Vagina (tissue), 2 donors: ENCODE measurements around the gene FUS. TPM values are rescaled to one million over a fixed set of nuclear protein-coding genes. Genes with fewer than 3 reads are reported as not detected.

Experiments
- DNase-seq, 2 donors: peaks; one replicate each; pipeline ENCODE4 v3.0.0-alpha.2; 2017; ENCODE audit errors: extremely low spot score in 2 of 2
- H3K27ac ChIP-seq: fragments of 200-600 bp; sonication (generic); one replicate; pipeline ENCODE4 v1.5.1; 2019
- H3K27me3 ChIP-seq: fragments of 200-600 bp; sonication (generic); one replicate; pipeline ENCODE4 v1.5.1; 2019
- H3K36me3 ChIP-seq, 2 donors: fragments of 200-600 bp; sonication (generic); one replicate each; pipeline ENCODE4 v1.5.1; 2017 to 2019
- H3K4me1 ChIP-seq: fragments of 200-600 bp; sonication (generic); one replicate; pipeline ENCODE4 v1.5.1; 2019
- H3K4me3 ChIP-seq, 2 donors: fragments of 200-600 bp; sonication (generic); 1 replicate in 1 of 2; 2 replicates in 1 of 2; pipeline ENCODE4 v1.5.1; 2016 to 2019
- H3K9me3 ChIP-seq: fragments of 200-600 bp; sonication (generic); one replicate; pipeline ENCODE4 v1.5.1; 2019
- CTCF ChIP-seq, 3 experiments: fragments of 450-650 bp in 2 of 3; fragments of 200-600 bp in 1 of 3; sonication (generic) in 1 of 3; IDR thresholded peaks; one replicate each; pipeline ENCODE4 v1.5.1; 2017 to 2019; ENCODE audit warnings: antibody characterized with exemption in 3 of 3, mild to moderate bottlenecking in 2 of 3, moderate library complexity in 2 of 3
- POLR2A ChIP-seq, 2 donors: fragments of 450-650 bp; IDR thresholded peaks; one replicate each; pipeline ENCODE4 v1.6.1; 2017; ENCODE audit warnings: antibody characterized with exemption in 2 of 2, mild to moderate bottlenecking in 2 of 2, moderate library complexity in 2 of 2
- POLR2AphosphoS5 ChIP-seq, 2 donors: sonication (generic); formaldehyde crosslinking; IDR thresholded peaks; one replicate each; pipeline ENCODE4 v1.9.0; 2017; ENCODE audit warnings: antibody characterized with exemption in 2 of 2, mild to moderate bottlenecking in 2 of 2, low read depth in 1 of 2; ENCODE audit not compliant: insufficient read depth in 1 of 2
- intact Hi-C: fragments of 100-400 bp; cut with DNase I; formaldehyde crosslinking; loops from one replicate; pipeline ENCODE4 v1.15.1; 2023
- total RNA-seq: library from RNA; depleted of rRNA; stranded (reverse); fragments of >200 nt; gene quantifications from one replicate; pipeline ENCODE4 v1.2.3, GENCODE V29; 2016

FUS gene
- total RNA-seq, 1 donor from 2014 or later = 74.2 TPM

GRCh38 chr16:31145398-31145990 is 34.4 kb upstream of the FUS start:
- intact Hi-C loops = loop anchor here (10.0 kb wide), 1 partner anchor 61 kb away; the partner anchor contains the start of gene PRSS53
- Histone ChIP-seq H3K27ac (no peak overlapping the region), H3K4me3 (no peak overlapping the region), H3K36me3 (no peaks in the 10 kb centered on the region), H3K27me3 (no peaks in the 10 kb centered on the region), H3K4me1 (peaks cover 26% of the 10 kb centered on the region), H3K9me3 (no peaks in the 10 kb centered on the region)
- TF ChIP-seq CTCF (IDR thresholded peaks at IDR 0.05) (no peak), POLR2AphosphoS5 (IDR thresholded peaks at IDR 0.05; ENCODE audit: insufficient read depth in 1 of 2, low read depth in 1 of 2) (no peak), POLR2A (IDR thresholded peaks at IDR 0.05) (no peak)
- no peak for DNase-seq

GRCh38 chr16:31147574-31147973 is 32.4 kb upstream of the FUS start:
- DNase-seq = no peak
- Histone ChIP-seq H3K36me3 (no peaks in the 10 kb centered on the region), H3K27me3 (no peaks in the 10 kb centered on the region), H3K4me1 (peaks cover 12% of the 10 kb centered on the region), H3K27ac (no peak overlapping the region), H3K9me3 (no peaks in the 10 kb centered on the region), H3K4me3 (no peak overlapping the region)
- intact Hi-C loops = loop anchor here (10.0 kb wide), 1 partner anchor 63 kb away; the partner anchor contains the start of gene PRSS53
- no peak for TF ChIP-seq POLR2A (IDR thresholded peaks at IDR 0.05)
- TF ChIP-seq CTCF (IDR thresholded peaks at IDR 0.05) = no peak
- no peak for TF ChIP-seq POLR2AphosphoS5 (IDR thresholded peaks at IDR 0.05; ENCODE audit: insufficient read depth in 1 of 2, low read depth in 1 of 2)

GRCh38 chr16:31148281-31148728 is 31.6 kb upstream of the FUS start:
- Histone ChIP-seq H3K36me3 (no peaks in the 10 kb centered on the region), H3K4me1 (peaks cover 4% of the 10 kb centered on the region), H3K27ac (no peak overlapping the region), H3K4me3 (peak overlapping the region in 1 of 2 donors; percentile 13), H3K9me3 (no peaks in the 10 kb centered on the region), H3K27me3 (no peaks in the 10 kb centered on the region)
- intact Hi-C loops = loop anchor here (10.0 kb wide), 1 partner anchor 64 kb away; the partner anchor contains the start of gene PRSS53
- no peak for DNase-seq
- no peak for TF ChIP-seq POLR2AphosphoS5 (IDR thresholded peaks at IDR 0.05; ENCODE audit: insufficient read depth in 1 of 2, low read depth in 1 of 2)
- TF ChIP-seq POLR2A (IDR thresholded peaks at IDR 0.05) = no peak
- no peak for TF ChIP-seq CTCF (IDR thresholded peaks at IDR 0.05)

- Histone ChIP-seq H3K27me3 (no peaks in the 10 kb centered on the region), H3K36me3 (no peaks in the 10 kb centered on the region), H3K9me3 (no peaks in the 10 kb centered on the region), H3K4me1 (peaks cover 4% of the 10 kb centered on the region), H3K4me3 (no peak overlapping the region), H3K27ac (no peak overlapping the region)
- intact Hi-C loops = loop anchor here (10.0 kb wide), 1 partner anchor 64 kb away; the partner anchor contains the start of gene PRSS53
- TF ChIP-seq POLR2A (IDR thresholded peaks at IDR 0.05) (no peak), POLR2AphosphoS5 (IDR thresholded peaks at IDR 0.05; ENCODE audit: insufficient read depth in 1 of 2, low read depth in 1 of 2) (no peak), CTCF (IDR thresholded peaks at IDR 0.05) (no peak)
- no peak for DNase-seq
Observed at GRCh38 chr16:31148896-31149295, 31.0 kb upstream of the FUS start.

- Histone ChIP-seq H3K27ac (no peak overlapping the region), H3K4me1 (peaks cover 4% of the 10 kb centered on the region), H3K36me3 (no peaks in the 10 kb centered on the region), H3K27me3 (no peaks in the 10 kb centered on the region), H3K4me3 (no peak overlapping the region), H3K9me3 (no peaks in the 10 kb centered on the region)
- peak in 1 of 2 donors; percentile 76 for DNase-seq
- TF ChIP-seq POLR2AphosphoS5 (IDR thresholded peaks at IDR 0.05; ENCODE audit: insufficient read depth in 1 of 2, low read depth in 1 of 2) = no peak
- no peak for TF ChIP-seq CTCF (IDR thresholded peaks at IDR 0.05)
- no peak for TF ChIP-seq POLR2A (IDR thresholded peaks at IDR 0.05)
- intact Hi-C loops = loop anchor here (10.0 kb wide), 1 partner anchor 65 kb away; the partner anchor contains the start of gene PRSS53
Observed at GRCh38 chr16:31149332-31149731, 30.6 kb upstream of the FUS start.
